Measurements from ENCODE around the gene MCRIP2. TPM values are rescaled to one million over a fixed set of nuclear protein-coding genes. Genes with fewer than 3 reads are reported as not detected.

The MCRIP2 gene
- total and polyA plus RNA-seq, 3 experiments from 2014 or later: 24.9 to 64.8 (median 59.3) TPM

GRCh38 chr16:649631-650030 lies 8.0 kb downstream of the MCRIP2 start:
- Mint-ChIP-seq H3K36me3 (no peaks in the 10 kb centered on the region), H3K4me1 (peaks cover 0 to 21% (median 8%) of the 10 kb centered on the region in 3 donors), H3K27me3 (no peaks in the 10 kb centered on the region), H3K27ac (peak overlapping the region in 1 of 8 donors; percentile 68), H3K4me3 (peak overlapping the region; percentile 59 to 85 (median 62)), H3K9me3 (no peaks in the 10 kb centered on the region)
- Histone ChIP-seq H3K27ac (ENCODE audit: low read depth, low read length) (no peak overlapping the region), H3K4me3 (ENCODE audit: low read length) (peak overlapping the region; percentile 66), H3K9me3 (ENCODE audit: low read length) (no peaks in the 10 kb centered on the region), H3K27me3 (ENCODE audit: insufficient read depth, low read length, poor library complexity, severe bottlenecking) (no peaks in the 10 kb centered on the region), H3K4me1 (ENCODE audit: insufficient read depth, low read length) (peaks cover 13% of the 10 kb centered on the region), H3K36me3 (ENCODE audit: insufficient read depth, low read length) (no peaks in the 10 kb centered on the region)
- POLR2A ChIA-PET: interaction anchor here (0.5 to 1.4 kb wide), 6 partner anchors 13 to 65 kb away, joined by 3 to 7 read pairs (median 4); partner anchors contain the start of genes METRN, METTL26, RAB40C and RHOT2
- DNase-seq: no peak
- CTCF ChIA-PET: interaction anchor here (0.8 to 1.3 kb wide), 3 partner anchors 13 to 31 kb away, joined by 3 to 5 read pairs (median 4); partner anchors contain the start of genes METTL26, RHOT2 and STUB1

GRCh38 chr16:651844-652243 lies 10.2 kb downstream of the MCRIP2 start:
- no peaks in the 10 kb centered on the region for H3K36me3 ChIP-seq (ENCODE audit: insufficient read depth, low read length)
- CTCF ChIA-PET: interaction anchor here (2.0 kb wide), 1 partner anchor 14 kb away, joined by 6 read pairs; no protein-coding TSS in a partner anchor
- Mint-ChIP-seq H3K9me3 (no peaks in the 10 kb centered on the region), H3K4me1 (peaks cover 0 to 19% (median 5%) of the 10 kb centered on the region in 3 donors), H3K27me3 (no peaks in the 10 kb centered on the region), H3K36me3 (no peaks in the 10 kb centered on the region), H3K4me3 (peak overlapping the region in 1 of 7 donors; percentile 52), H3K27ac (no peak overlapping the region)
- no peak overlapping the region for H3K4me3 ChIP-seq (ENCODE audit: low read length)
- POLR2A ChIA-PET: no interaction called here
- peaks cover 13% of the 10 kb centered on the region for H3K4me1 ChIP-seq (ENCODE audit: insufficient read depth, low read length)
- H3K27ac ChIP-seq (ENCODE audit: low read depth, low read length): no peak overlapping the region
- no peaks in the 10 kb centered on the region for H3K9me3 ChIP-seq (ENCODE audit: low read length)
- no peak for DNase-seq
- H3K27me3 ChIP-seq (ENCODE audit: insufficient read depth, low read length, poor library complexity, severe bottlenecking): no peaks in the 10 kb centered on the region

GRCh38 chr16:652454-653305 lies 11.1 kb downstream of the MCRIP2 start:
- Histone ChIP-seq H3K27me3 (ENCODE audit: insufficient read depth, low read length, poor library complexity, severe bottlenecking) (no peaks in the 10 kb centered on the region), H3K27ac (ENCODE audit: low read depth, low read length) (no peak overlapping the region), H3K4me1 (ENCODE audit: insufficient read depth, low read length) (peaks cover 11% of the 10 kb centered on the region), H3K9me3 (ENCODE audit: low read length) (no peaks in the 10 kb centered on the region), H3K4me3 (ENCODE audit: low read length) (no peak overlapping the region), H3K36me3 (ENCODE audit: insufficient read depth, low read length) (no peaks in the 10 kb centered on the region)
- Mint-ChIP-seq H3K4me1 (peaks cover 0 to 15% (median 5%) of the 10 kb centered on the region in 3 donors), H3K9me3 (no peaks in the 10 kb centered on the region), H3K4me3 (peak overlapping the region in 1 of 7 donors; percentile 60), H3K27me3 (no peaks in the 10 kb centered on the region), H3K36me3 (no peaks in the 10 kb centered on the region), H3K27ac (no peak overlapping the region)
- ChIA-PET POLR2A (no interaction called here), CTCF (interaction anchor here (2.0 kb wide), 1 partner anchor 13 kb away, joined by 6 read pairs; no protein-coding TSS in a partner anchor)
- DNase-seq: no peak

GRCh38 chr16:654034-654433 lies 12.4 kb downstream of the MCRIP2 start:
- DNase-seq: no peak
- no peak overlapping the region for H3K27ac ChIP-seq (ENCODE audit: low read depth, low read length)
- no peaks in the 10 kb centered on the region for H3K27me3 Mint-ChIP-seq
- no peaks in the 10 kb centered on the region for H3K36me3 ChIP-seq (ENCODE audit: insufficient read depth, low read length)
- no peak overlapping the region for H3K4me3 ChIP-seq (ENCODE audit: low read length)
- H3K4me1 ChIP-seq (ENCODE audit: insufficient read depth, low read length): no peaks in the 10 kb centered on the region
- no peaks in the 10 kb centered on the region for H3K36me3 Mint-ChIP-seq
- H3K27ac Mint-ChIP-seq: no peak overlapping the region
- ChIA-PET CTCF (no interaction called here), POLR2A (no interaction called here)
- no peak overlapping the region for H3K4me3 Mint-ChIP-seq
- H3K9me3 ChIP-seq (ENCODE audit: low read length): no peaks in the 10 kb centered on the region
- no peaks in the 10 kb centered on the region for H3K9me3 Mint-ChIP-seq
- H3K4me1 Mint-ChIP-seq: peaks cover 0 to 6% (median 0%) of the 10 kb centered on the region in 3 donors
- no peaks in the 10 kb centered on the region for H3K27me3 ChIP-seq (ENCODE audit: insufficient read depth, low read length, poor library complexity, severe bottlenecking)

GRCh38 chr16:657487-657886 lies 15.9 kb downstream of the MCRIP2 start:
- H3K27ac Mint-ChIP-seq: no peak overlapping the region
- ChIA-PET CTCF (interaction anchor here (0.9 kb wide), 1 partner anchor 10 kb away, joined by 3 read pairs; the partner anchor contains the start of gene RHOT2), POLR2A (no interaction called here)
- Histone ChIP-seq H3K9me3 (ENCODE audit: low read length) (no peaks in the 10 kb centered on the region), H3K4me1 (ENCODE audit: insufficient read depth, low read length) (no peaks in the 10 kb centered on the region), H3K27ac (ENCODE audit: low read depth, low read length) (no peak overlapping the region), H3K36me3 (ENCODE audit: insufficient read depth, low read length) (no peaks in the 10 kb centered on the region), H3K27me3 (ENCODE audit: insufficient read depth, low read length, poor library complexity, severe bottlenecking) (no peaks in the 10 kb centered on the region), H3K4me3 (ENCODE audit: low read length) (no peak overlapping the region)
- no peaks in the 10 kb centered on the region for H3K27me3 Mint-ChIP-seq
- no peak overlapping the region for H3K4me3 Mint-ChIP-seq
- H3K9me3 Mint-ChIP-seq: no peaks in the 10 kb centered on the region
- H3K4me1 Mint-ChIP-seq: peaks cover 0 to 2% (median 0%) of the 10 kb centered on the region in 3 donors
- DNase-seq: no peak
- H3K36me3 Mint-ChIP-seq: no peaks in the 10 kb centered on the region

- no peak overlapping the region for H3K4me3 ChIP-seq (ENCODE audit: low read length)
- H3K27me3 ChIP-seq (ENCODE audit: insufficient read depth, low read length, poor library complexity, severe bottlenecking): no peaks in the 10 kb centered on the region
- H3K9me3 Mint-ChIP-seq: no peaks in the 10 kb centered on the region
- no peak overlapping the region for H3K27ac Mint-ChIP-seq
- H3K4me3 Mint-ChIP-seq: no peak overlapping the region
- H3K4me1 Mint-ChIP-seq: peaks cover 0 to 2% (median 0%) of the 10 kb centered on the region in 3 donors
- H3K27me3 Mint-ChIP-seq: no peaks in the 10 kb centered on the region
- DNase-seq: no peak
- no peaks in the 10 kb centered on the region for H3K9me3 ChIP-seq (ENCODE audit: low read length)
- POLR2A ChIA-PET: no interaction called here
- no peak overlapping the region for H3K27ac ChIP-seq (ENCODE audit: low read depth, low read length)
- CTCF ChIA-PET: interaction anchor here (1.2 kb wide), 1 partner anchor 25 kb away, joined by 3 read pairs; the partner anchor contains the start of gene JMJD8
- H3K36me3 Mint-ChIP-seq: no peaks in the 10 kb centered on the region
- no peaks in the 10 kb centered on the region for H3K4me1 ChIP-seq (ENCODE audit: insufficient read depth, low read length)
- no peaks in the 10 kb centered on the region for H3K36me3 ChIP-seq (ENCODE audit: insufficient read depth, low read length)
These were observed 17.3 kb downstream of the MCRIP2 start for GRCh38 chr16:658679-659571.

- Histone ChIP-seq H3K36me3 (ENCODE audit: insufficient read depth, low read length) (no peaks in the 10 kb centered on the region), H3K4me1 (ENCODE audit: insufficient read depth, low read length) (no peaks in the 10 kb centered on the region), H3K4me3 (ENCODE audit: low read length) (no peak overlapping the region), H3K27me3 (ENCODE audit: insufficient read depth, low read length, poor library complexity, severe bottlenecking) (no peaks in the 10 kb centered on the region), H3K9me3 (ENCODE audit: low read length) (no peaks in the 10 kb centered on the region), H3K27ac (ENCODE audit: low read depth, low read length) (no peak overlapping the region)
- Mint-ChIP-seq H3K27me3 (no peaks in the 10 kb centered on the region), H3K9me3 (no peaks in the 10 kb centered on the region), H3K36me3 (no peaks in the 10 kb centered on the region), H3K27ac (no peak overlapping the region), H3K4me3 (no peak overlapping the region), H3K4me1 (peaks cover 0 to 2% (median 0%) of the 10 kb centered on the region in 3 donors)
- ChIA-PET POLR2A (interaction anchor here (0.5 kb wide), 1 partner anchor 20 kb away, joined by 4 read pairs; no protein-coding TSS in a partner anchor), CTCF (interaction anchor here (1.2 kb wide), 1 partner anchor 25 kb away, joined by 3 read pairs; the partner anchor contains the start of gene JMJD8)
- DNase-seq: no peak
These were observed 18.0 kb downstream of the MCRIP2 start for GRCh38 chr16:659618-660017.

Data from CD8-positive, alpha-beta memory T cell (primary cell).